ENCODE data around the gene CSKMT. TPM values are rescaled to one million over a fixed set of nuclear protein-coding genes. Genes with fewer than 3 reads are reported as not detected.

Gene CSKMT
- total and polyA plus RNA-seq, 10 of the 15 experiments (the other 5 are each of a cell fraction or from before 2014, with no cell fraction given) = 7.0 to 213 (median 21.6) TPM

DNA sequence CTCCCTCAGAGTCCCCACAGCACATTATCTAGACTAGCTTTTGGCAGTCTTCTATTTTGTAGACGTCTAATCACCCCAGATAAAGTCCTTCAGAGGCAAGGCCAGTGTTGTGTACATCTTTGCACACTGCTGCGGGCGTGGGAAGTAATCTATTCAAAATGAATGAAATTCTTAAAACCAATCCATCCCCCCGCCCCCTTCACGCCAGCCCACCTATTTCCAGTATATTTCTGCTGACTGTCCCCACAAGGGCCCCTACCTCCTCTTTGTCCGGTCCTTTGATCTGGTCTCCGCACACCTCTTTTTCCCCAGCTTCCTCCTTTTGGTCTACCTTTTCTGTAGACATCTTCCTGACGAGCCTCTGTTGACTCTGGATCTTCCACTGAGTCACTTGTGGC is 41.7 kb downstream of the CSKMT start:
- ChIA-PET CTCF (interaction anchor here (0.7 to 5.0 kb wide), 7 partner anchors 12 to 282 kb away, joined by 3 to 21 read pairs (median 3); partner anchors contain the start of genes HNRNPUL2 and UBXN1), POLR2A (interaction anchor here (0.9 to 7.6 kb wide), 8 partner anchors 20 to 133 kb away, joined by 3 to 79 read pairs (median 7); partner anchors contain the start of genes C11orf98, CSKMT, EEF1G and HNRNPUL2), SMC1A (ENCODE audit: uncharacterized antibody, unreplicated experiment) (interaction anchor here (1.3 to 2.5 kb wide), 3 partner anchors 21 to 115 kb away, joined by 4 to 9 read pairs (median 7); partner anchors contain the start of genes C11orf98, CSKMT, HNRNPUL2 and TTC9C), RAD21 (ENCODE audit: unreplicated experiment) (interaction anchor here (1.4 to 2.3 kb wide), 3 partner anchors 65 to 115 kb away, joined by 3 to 6 read pairs (median 6); partner anchors contain the start of genes EML3, TAF6L and TUT1)
- Histone ChIP-seq H3K36me3 (ENCODE audit: control insufficient read depth in 2 of 2, insufficient read depth in 2 of 2, low read length in 1 of 2) (peaks cover 12 to 14% of the 10 kb centered on the region in 2 experiments), H3K9me3 (replicated peaks; ENCODE audit: control insufficient read depth, insufficient read depth, low read length) (no peaks in the 10 kb centered on the region), H2AFZ (ENCODE audit: control insufficient read depth, low read depth, low read length) (peak overlapping the region; percentile 70), H3K9ac (ENCODE audit: control insufficient read depth, insufficient read depth, low read length) (no peak overlapping the region), H3K27ac (ENCODE audit: control insufficient read depth, insufficient read depth) (no peak overlapping the region), H3K79me2 (ENCODE audit: control insufficient read depth, insufficient read depth, low read length) (no peaks in the 10 kb centered on the region), H3K4me2 (ENCODE audit: control insufficient read depth, insufficient read depth) (peak overlapping the region; percentile 92), H3K4me1 (ENCODE audit: control insufficient read depth, insufficient read depth, low read length) (peaks cover 29% of the 10 kb centered on the region), H3K27me3 (replicated peaks in 1 of 2; ENCODE audit: control insufficient read depth in 2 of 2, insufficient read depth in 2 of 2, low read length in 1 of 2) (no peaks in the 10 kb centered on the region), H3K4me3 (no peak overlapping the region), H4K20me1 (ENCODE audit: control insufficient read depth, insufficient read depth) (no peaks in the 10 kb centered on the region)
- ATAC-seq (no peak), DNase-seq (ENCODE audit: low read depth, low spot score) (no peak), FAIRE-seq (no peak)
- TF ChIP-seq LARP7 (IDR thresholded peaks at IDR 0.05) (0 out of 2 replicates have a peak, but pooled peaks have one; percentile 11), RFX5 (IDR thresholded peaks at IDR 0.05; ENCODE audit: low read depth, low read length) (no peak)
- 63% methylated on average over 8 of the region's 8 CpGs for WGBS (ENCODE audit: insufficient coverage, insufficient replicate concordance, low lambda C conversion rate, missing lambda C conversion rate)
- in situ Hi-C loops (cut with MboI) = no loop called here
- BruUV-seq (replicated peaks) = no TSS peak
- intact Hi-C loops (cut with micrococcal nuclease; ENCODE audit: unreplicated experiment) = loop anchor here (5.0 kb wide), 1 partner anchor 105 kb away; the partner anchor contains the start of gene MTA2

DNA sequence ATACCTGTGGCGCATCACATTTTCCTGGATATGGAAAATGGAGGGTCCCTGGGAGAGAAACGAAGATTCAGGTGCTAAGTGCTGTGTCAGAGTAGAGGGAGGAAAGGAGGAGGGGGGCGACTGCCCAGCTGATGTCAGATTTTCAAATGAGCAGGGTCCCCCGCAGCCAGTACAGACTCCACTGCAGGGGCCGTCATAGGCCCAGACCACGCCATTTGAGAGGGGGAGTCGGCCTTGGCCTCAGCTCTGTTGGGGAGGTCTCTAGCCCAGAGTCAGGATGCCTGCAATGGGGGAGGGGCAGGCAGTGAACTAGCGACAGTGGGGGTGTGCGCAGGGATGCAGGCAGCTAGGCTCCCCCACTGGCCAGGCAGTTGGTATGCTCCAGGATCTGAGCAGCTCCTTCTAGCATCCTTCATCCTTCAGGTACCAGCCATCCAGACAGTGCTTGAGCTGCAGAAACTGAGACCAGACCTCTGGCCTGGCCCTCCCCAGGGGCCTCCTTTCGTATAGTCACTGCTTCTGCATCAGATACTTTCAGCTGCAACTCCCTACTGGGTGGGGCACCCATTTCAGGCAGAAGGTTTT is 42.3 kb downstream of the CSKMT start, which contains the start of the genes BSCL2 and GNG3:
BSCL2 (minus strand) TSS at position 148 of the 585 bp plus-strand sequence. CDS start 229 bp downstream, outside the sequence.
GNG3 (plus strand) TSS at position 400 of the 585 bp plus-strand sequence. CDS start 620 bp downstream, outside the sequence.
- BruUV-seq (replicated peaks) = no TSS peak
- peak within 1 kb of the TSS; percentile 90 for H3K9ac ChIP-seq (ENCODE audit: control insufficient read depth, insufficient read depth, low read length)
- peaks cover 12 to 14% of the 10 kb centered on the region in 2 experiments for H3K36me3 ChIP-seq (ENCODE audit: control insufficient read depth in 2 of 2, insufficient read depth in 2 of 2, low read length in 1 of 2)
- peaks cover 29% of the 10 kb centered on the region for H3K4me1 ChIP-seq (ENCODE audit: control insufficient read depth, insufficient read depth, low read length)
- ATAC-seq (no peak), FAIRE-seq (no peak), DNase-seq (ENCODE audit: low read depth, low spot score) (no peak)
- peak within 1 kb of the TSS; percentile 70 for H2AFZ ChIP-seq (ENCODE audit: control insufficient read depth, low read depth, low read length)
- ChIA-PET RAD21 (ENCODE audit: unreplicated experiment) (interaction anchor here (0.6 to 2.3 kb wide), 3 partner anchors 20 to 67 kb away, joined by 3 to 6 read pairs (median 3); partner anchors contain the start of gene TAF6L), SMC1A (ENCODE audit: uncharacterized antibody, unreplicated experiment) (interaction anchor here (0.9 to 2.5 kb wide), 3 partner anchors 21 to 116 kb away, joined by 3 to 9 read pairs (median 7); partner anchors contain the start of genes HNRNPUL2, TTC9C and TUT1), POLR2A (interaction anchor here (1.2 to 7.6 kb wide), 5 partner anchors 20 to 116 kb away, joined by 7 to 79 read pairs (median 10); partner anchors contain the start of genes HNRNPUL2, MTA2, TAF6L and TTC9C), CTCF (interaction anchor here (0.7 to 5.0 kb wide), 6 partner anchors 13 to 283 kb away, joined by 3 to 21 read pairs (median 4); partner anchors contain the start of gene HNRNPUL2)
- H3K27me3 ChIP-seq (replicated peaks in 1 of 2; ENCODE audit: control insufficient read depth in 2 of 2, insufficient read depth in 2 of 2, low read length in 1 of 2) = no peaks in the 10 kb centered on the region
- peak within 1 kb of the TSS; percentile 83; the same call in 1 of the 2 replicates for H3K4me3 ChIP-seq
- intact Hi-C loops (cut with micrococcal nuclease; ENCODE audit: unreplicated experiment) (loop anchor here (5.0 kb wide), 1 partner anchor 105 kb away; the partner anchor contains the start of gene MTA2), in situ Hi-C loops (cut with MboI) (no loop called here)
- 97% methylated on average over 9 of the region's 10 CpGs for WGBS (ENCODE audit: insufficient coverage, insufficient replicate concordance, low lambda C conversion rate, missing lambda C conversion rate)
- no peaks in the 10 kb centered on the region for H4K20me1 ChIP-seq (ENCODE audit: control insufficient read depth, insufficient read depth)
- no peaks in the 10 kb centered on the region for H3K9me3 ChIP-seq (replicated peaks; ENCODE audit: control insufficient read depth, insufficient read depth, low read length)
- peak within 1 kb of the TSS; percentile 88; the same call in 1 of the 2 replicates for H3K27ac ChIP-seq (ENCODE audit: control insufficient read depth, insufficient read depth)
- H3K79me2 ChIP-seq (ENCODE audit: control insufficient read depth, insufficient read depth, low read length) = no peaks in the 10 kb centered on the region
- peak within 1 kb of the TSS; percentile 98 for H3K4me2 ChIP-seq (ENCODE audit: control insufficient read depth, insufficient read depth)
- TF ChIP-seq SMAD1 (IDR thresholded peaks at IDR 0.05; ENCODE audit: low read depth, partially characterized antibody) = no peak
- TF ChIP-seq, protein P1, sequence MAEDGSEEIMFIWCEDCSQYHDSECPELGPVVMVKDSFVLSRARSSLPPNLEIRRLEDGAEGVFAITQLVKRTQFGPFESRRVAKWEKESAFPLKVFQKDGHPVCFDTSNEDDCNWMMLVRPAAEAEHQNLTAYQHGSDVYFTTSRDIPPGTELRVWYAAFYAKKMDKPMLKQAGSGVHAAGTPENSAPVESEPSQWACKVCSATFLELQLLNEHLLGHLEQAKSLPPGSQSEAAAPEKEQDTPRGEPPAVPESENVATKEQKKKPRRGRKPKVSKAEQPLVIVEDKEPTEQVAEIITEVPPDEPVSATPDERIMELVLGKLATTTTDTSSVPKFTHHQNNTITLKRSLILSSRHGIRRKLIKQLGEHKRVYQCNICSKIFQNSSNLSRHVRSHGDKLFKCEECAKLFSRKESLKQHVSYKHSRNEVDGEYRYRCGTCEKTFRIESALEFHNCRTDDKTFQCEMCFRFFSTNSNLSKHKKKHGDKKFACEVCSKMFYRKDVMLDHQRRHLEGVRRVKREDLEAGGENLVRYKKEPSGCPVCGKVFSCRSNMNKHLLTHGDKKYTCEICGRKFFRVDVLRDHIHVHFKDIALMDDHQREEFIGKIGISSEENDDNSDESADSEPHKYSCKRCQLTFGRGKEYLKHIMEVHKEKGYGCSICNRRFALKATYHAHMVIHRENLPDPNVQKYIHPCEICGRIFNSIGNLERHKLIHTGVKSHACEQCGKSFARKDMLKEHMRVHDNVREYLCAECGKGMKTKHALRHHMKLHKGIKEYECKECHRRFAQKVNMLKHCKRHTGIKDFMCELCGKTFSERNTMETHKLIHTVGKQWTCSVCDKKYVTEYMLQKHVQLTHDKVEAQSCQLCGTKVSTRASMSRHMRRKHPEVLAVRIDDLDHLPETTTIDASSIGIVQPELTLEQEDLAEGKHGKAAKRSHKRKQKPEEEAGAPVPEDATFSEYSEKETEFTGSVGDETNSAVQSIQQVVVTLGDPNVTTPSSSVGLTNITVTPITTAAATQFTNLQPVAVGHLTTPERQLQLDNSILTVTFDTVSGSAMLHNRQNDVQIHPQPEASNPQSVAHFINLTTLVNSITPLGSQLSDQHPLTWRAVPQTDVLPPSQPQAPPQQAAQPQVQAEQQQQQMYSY (CRISPR knock-in tag; IDR thresholded peaks at IDR 0.05) = no peak
- TF ChIP-seq ATF7 (IDR thresholded peaks at IDR 0.05; ENCODE audit: low read depth) = no peak
- no peak for TF ChIP-seq CBX5 (IDR thresholded peaks at IDR 0.05; ENCODE audit: low read depth)
- TF ChIP-seq HDGF (IDR thresholded peaks at IDR 0.05) = no peak
- TF ChIP-seq RELB (IDR thresholded peaks at IDR 0.05; ENCODE audit: low read depth) = no peak
- TF ChIP-seq NFIC (IDR thresholded peaks at IDR 0.05; ENCODE audit: low read depth, low read length) = no peak
- TF ChIP-seq SUZ12 (IDR thresholded peaks at IDR 0.05; ENCODE audit: unreplicated experiment) = no peak
